Measurements from ENCODE around the gene XBP1.

XBP1 gene

DNA sequence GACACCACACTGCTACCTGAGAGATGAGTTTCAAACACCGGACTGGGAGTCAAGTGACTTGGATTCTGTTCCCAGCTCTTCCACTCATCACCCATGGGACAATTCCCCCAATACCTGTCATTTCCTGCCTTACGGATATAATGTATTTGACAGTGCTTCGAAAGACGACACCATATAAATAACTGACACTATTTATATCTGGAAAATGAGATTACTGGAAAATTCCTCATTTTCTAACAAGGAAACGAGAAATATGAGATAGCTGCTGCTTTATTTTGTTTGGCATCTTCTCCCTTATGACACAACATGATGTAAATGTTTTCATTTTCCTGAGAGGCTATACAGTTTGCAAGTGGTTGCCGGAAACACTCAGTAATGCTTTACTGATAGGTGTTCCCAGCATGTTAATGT is 49.9 kb downstream of the XBP1 start:
- Histone ChIP-seq H3K27me3 (replicated peaks) (no peaks in the 10 kb centered on the region), H3K4me3 (ENCODE audit: low read depth, low read length) (no peak overlapping the region)
- DNase-seq = peak; percentile 72

More for the DNA sequence above, 49.9 kb downstream of the XBP1 start:
- TF ChIP-seq, protein P1, sequence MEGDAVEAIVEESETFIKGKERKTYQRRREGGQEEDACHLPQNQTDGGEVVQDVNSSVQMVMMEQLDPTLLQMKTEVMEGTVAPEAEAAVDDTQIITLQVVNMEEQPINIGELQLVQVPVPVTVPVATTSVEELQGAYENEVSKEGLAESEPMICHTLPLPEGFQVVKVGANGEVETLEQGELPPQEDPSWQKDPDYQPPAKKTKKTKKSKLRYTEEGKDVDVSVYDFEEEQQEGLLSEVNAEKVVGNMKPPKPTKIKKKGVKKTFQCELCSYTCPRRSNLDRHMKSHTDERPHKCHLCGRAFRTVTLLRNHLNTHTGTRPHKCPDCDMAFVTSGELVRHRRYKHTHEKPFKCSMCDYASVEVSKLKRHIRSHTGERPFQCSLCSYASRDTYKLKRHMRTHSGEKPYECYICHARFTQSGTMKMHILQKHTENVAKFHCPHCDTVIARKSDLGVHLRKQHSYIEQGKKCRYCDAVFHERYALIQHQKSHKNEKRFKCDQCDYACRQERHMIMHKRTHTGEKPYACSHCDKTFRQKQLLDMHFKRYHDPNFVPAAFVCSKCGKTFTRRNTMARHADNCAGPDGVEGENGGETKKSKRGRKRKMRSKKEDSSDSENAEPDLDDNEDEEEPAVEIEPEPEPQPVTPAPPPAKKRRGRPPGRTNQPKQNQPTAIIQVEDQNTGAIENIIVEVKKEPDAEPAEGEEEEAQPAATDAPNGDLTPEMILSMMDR (IDR thresholded peaks at IDR 0.05; ENCODE audit: low read depth, low read length, missing control alignments) = no peak
- Histone ChIP-seq H3K36me3 (replicated peaks) (peaks cover 8% of the 10 kb centered on the region), H3K27ac (peak overlapping the region; percentile 28)
- in situ Hi-C loops (cut with HindIII; ENCODE audit: low pct_ligation_motif_present, low sequenced_read_pairs) = no loop called here

All from brain microvascular endothelial cell (primary cell).